NCI-H146 treated with DMSO at 0.1 percent for 48 hours (cell line): ENCODE results near the gene ATP6V0C.
A peak's percentile ranks its signal among the peaks of the same experiment; 100 is the strongest.

Source experiments
- DNase-seq: peaks from one replicate; lab custom pipeline; 2025; ENCODE audit not compliant: unreplicated experiment; lab: John Stamatoyannopoulos, UW

ATP6V0C gene

DNA sequence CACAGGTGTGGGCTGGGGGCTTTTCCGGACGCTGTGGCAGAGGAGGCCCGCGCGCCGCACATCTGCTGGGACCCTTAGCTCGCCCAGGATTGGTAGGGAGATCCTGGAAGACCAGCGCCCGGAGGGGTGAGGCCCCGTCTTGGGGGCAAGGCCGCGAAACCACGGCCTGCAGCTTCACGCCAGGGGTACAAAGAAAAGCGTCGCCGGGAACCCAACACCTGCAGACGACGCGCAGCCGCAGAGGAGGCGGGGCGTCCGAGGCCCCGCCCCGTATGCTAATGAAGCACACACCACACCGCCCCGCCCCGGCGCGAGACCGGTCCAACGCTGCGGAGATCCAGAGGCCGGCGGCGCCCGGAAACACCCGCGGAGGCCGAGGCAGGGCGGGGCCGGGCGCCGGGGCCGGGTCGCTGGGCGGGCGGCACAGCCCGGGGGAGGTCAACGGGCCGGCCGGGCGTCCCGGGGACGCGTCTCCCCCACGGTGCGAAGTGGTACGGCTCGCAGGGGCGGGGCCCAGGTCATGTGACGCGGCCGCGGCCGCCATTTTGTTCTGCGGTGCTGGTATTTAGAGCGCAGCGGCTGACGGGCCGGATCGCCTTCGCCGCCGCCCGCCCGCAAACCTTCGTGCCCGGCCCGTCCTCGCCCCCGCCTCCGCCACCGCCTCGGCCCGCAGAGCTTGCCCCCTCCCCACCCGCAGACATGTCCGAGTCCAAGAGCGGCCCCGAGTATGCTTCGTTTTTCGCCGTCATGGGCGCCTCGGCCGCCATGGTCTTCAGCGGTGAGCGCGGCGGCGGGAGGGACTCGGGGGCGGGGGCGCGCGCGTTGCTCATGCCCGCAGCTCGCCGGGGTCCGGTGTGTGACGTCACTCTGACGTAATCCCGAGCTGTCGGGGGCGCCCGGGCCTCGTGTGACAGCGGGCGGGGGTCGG lies at the start of gene ATP6V0C:
Gene ATP6V0C (plus strand): TSS at position 548 of the 928 bp plus-strand sequence. CDS start 152 bp downstream, at position 700.
- DNase-seq: peak; percentile 91

DNA sequence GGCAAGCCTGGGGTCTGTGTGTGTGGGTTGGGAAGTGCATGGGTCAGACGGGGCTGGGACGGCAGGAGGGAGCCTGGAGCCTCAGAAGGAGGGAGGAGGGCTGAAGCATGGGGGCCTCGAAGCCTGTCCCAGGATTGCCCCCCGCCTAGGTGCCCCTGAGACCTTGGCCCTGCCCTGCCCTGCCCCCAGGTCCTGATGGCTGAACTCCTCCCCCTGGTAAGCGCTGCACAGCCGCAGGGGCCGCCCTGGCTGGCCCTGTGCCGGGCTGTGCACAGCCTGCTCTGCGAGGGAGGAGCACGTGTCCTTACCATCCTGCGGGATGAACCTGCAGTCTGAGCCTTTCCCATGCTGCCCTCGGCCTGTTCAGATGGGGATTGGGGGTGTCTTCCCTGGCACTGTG lies 49.4 kb upstream of the ATP6V0C start:
- no peak for DNase-seq

GRCh38 chr16:2465653-2466415 lies 47.9 kb upstream of the ATP6V0C start:
- DNase-seq: no peak

DNA sequence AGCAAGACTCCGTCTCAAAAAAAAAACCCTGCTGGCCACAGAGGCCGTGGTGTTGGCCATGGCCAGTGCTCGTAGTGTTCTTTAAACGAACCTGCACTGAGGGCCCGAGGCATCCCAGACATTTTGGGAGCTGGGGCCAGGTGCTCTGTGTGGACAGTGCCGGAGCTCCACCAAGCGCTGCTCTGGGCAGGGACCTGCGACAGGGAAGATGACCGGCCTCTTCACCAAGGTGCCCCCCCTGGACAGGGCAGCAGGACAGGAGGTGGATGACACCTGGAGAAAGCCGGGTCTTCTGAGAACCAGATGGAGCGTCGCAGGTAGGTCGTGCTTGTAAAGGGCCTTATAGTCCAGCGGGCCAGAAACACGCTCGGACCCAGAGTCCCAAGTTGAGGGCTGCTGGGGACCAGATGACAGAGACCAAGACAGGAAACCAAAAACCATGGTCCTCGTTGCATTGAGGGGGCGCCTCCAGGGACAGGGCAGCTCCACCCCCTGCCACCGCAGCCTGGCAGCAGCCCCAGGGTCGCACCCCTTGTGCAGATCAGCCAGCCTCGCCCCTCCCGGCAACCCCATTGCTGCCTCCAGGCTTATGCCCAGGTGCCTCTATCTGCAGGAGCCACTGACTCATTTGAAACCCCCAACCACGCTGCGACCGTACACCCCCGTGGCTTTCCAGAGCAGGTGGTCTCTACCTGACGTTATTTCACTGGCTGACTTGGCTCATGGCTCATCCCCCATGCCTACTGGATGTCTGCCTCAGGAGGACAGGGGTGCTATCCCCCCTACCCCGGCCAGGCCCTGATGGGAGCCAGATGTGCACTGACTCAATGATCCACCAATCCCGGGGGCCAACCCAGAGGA lies 46.9 kb upstream of the ATP6V0C start:
- no peak for DNase-seq

DNA sequence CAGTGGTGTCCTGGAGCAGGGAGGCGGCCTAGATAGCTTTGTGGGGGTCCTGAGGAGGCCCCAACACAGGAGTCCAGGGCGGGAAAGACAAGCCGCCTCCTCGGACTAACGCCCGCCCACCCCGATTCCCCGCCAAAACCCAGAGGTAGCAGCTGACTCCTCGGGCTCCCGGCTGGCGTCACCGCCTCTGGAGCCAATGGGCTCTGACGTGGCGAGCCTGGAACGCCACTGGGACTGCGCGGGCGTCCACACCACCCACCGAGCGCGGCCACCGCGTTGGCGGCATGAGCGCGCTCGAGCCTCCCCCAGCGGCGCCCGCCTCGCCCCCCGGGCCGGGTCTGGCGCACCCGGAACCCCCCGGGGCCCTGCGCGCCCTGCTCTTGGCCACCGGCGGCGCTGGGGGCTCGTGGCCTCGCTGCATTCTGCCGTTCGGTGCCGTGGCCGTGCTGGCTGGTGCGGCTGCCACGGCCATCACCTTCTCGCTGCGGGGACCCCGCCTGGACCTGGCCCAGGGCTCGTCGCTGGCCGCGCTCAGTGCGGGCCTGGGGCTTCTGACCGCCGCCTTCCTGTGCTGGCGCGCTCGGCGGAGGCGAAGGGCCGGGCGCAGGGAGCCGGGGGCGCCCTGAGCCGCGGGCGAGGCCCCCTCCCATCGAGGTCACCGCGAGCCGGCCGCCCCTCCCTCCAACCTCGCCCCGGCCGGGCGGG lies 46.1 kb upstream of the ATP6V0C start:
- DNase-seq: peak; percentile 78

- DNase-seq: peak; percentile 90
Observed at GRCh38 chr16:2468233-2468724, 45.5 kb upstream of the ATP6V0C start.

GRCh38 chr16:2468725-2469398 lies 44.9 kb upstream of the ATP6V0C start:
- peak; percentile 90 for DNase-seq

DNA sequence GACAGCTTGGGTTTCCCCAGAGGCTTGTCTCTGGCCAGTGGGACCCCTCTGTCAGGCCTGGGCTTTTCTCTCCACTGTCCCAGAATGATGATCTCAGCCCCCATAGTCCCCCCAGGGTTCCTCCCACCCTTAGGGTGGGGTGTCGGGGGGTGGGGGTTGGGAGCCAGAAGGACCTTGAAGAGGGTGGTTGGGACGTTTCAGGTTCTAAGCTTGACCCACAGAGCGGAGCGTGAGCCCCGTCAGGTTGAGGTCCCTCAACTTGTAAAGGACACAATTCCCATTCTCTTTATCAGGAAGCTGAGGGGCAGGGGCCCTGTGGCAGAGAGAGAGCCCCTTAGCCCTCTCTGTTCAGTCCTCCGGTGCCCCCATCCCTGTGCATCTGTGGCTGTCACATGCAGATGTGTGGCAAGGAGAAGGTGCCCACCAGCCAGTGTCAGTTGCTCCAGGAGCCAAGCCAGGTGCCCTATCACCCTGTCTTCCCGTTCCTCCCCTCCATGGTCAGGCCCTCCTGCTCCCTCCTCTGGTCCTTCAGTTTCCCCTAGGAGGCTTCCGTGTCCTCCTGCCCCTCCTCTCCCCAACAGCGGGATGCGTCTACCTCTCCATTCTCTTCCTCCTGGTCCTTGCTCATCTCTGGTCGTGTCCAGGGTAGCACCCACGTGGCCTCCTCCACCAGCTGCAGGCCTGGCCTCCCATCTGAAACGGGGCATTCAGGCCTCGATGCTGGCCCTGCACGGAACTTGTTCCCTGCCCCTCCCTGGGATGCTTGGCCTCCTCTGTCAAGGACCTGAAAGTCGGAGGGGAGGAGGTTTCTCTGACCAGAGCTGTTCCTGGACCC lies 44.1 kb upstream of the ATP6V0C start:
- DNase-seq: no peak

DNA sequence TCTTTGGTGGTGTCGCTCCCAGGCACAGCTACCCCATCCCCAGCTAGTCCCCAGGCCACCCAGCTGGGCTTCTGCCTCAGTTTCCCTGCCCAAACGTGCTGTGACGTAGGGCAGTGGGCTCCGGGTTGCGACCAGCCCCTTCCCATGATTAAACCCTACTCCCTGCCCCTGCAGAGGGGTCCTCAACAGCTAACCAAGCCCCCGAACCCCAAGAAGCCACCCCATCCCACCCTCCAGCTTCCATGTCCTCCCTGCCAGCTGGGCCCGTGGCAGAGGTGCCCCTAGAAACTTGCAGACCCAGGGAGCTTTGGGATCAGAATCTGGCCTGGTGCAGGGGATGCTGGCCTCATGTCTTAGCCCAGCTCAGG lies 43.5 kb upstream of the ATP6V0C start:
- no peak for DNase-seq

DNA sequence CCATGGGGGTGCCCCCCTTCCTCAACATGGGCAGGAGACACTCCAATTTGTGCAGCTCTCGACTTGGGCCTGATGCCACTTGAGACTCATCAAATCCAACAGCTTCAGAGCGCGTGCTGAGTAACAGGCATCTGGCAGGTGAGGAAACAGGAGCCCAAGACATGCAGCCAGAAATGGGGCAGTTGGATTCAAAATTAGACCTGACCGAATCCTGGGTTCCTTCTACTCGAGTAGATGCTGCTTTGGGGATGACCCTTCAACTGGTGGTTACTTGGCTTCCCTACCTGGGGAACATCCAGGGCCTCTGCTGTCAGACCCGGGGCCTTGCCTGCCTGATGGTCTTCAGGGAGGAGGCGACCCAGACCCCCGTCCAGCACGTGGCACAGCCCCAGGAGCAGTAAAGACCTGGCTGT lies 43.1 kb upstream of the ATP6V0C start:
- DNase-seq: no peak

DNA sequence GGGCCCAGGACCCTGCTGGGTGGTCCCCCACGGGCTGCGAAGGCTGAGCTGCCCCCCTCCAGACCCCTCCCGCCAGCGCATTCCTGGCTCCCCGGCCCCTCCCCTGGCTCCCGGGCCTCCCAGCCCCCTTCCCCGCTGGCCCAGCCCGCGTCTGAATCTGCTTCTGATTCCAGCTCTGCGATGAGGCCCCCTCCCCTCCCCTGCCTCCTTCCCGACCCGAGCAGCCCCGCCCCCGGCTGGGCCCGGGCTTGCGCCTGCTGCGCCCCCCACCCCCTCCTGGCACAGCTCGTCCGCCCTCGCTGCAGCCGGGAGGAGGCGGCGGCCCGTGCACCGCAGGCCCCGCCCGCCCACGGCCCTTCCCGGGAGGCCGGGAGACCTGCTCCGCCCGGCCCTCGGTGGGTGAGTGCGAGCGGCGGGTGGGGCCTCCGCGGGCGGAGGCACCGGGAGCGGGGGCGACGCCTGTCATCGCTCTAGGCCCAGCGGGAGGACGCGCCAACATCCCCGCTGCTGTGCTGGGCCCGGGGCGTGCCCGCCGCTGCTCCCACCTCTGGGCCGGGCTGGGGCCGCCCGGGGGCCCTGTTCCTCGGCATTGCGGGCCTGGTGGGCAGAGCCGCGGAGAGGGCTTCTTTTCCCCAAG lies 42.6 kb upstream of the ATP6V0C start, which contains the start of gene NTN3:
Gene NTN3 (plus strand): TSS at position 282 of the 637 bp plus-strand sequence. CDS start 405 bp downstream, outside the sequence.
- DNase-seq: peak; percentile 59

DNA sequence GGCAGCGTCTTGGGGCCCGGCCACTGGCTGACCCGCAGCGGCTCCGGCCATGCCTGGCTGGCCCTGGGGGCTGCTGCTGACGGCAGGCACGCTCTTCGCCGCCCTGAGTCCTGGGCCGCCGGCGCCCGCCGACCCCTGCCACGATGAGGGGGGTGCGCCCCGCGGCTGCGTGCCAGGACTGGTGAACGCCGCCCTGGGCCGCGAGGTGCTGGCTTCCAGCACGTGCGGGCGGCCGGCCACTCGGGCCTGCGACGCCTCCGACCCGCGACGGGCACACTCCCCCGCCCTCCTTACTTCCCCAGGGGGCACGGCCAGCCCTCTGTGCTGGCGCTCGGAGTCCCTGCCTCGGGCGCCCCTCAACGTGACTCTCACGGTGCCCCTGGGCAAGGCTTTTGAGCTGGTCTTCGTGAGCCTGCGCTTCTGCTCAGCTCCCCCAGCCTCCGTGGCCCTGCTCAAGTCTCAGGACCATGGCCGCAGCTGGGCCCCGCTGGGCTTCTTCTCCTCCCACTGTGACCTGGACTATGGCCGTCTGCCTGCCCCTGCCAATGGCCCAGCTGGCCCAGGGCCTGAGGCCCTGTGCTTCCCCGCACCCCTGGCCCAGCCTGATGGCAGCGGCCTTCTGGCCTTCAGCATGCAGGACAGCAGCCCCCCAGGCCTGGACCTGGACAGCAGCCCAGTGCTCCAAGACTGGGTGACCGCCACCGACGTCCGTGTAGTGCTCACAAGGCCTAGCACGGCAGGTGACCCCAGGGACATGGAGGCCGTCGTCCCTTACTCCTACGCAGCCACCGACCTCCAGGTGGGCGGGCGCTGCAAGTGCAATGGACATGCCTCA lies 41.9 kb upstream of the ATP6V0C start:
- no peak for DNase-seq

- DNase-seq: no peak
Observed at GRCh38 chr16:2472488-2472864, 41.3 kb upstream of the ATP6V0C start.

- DNase-seq: no peak
Observed at GRCh38 chr16:2472885-2473445, 40.8 kb upstream of the ATP6V0C start.

DNA sequence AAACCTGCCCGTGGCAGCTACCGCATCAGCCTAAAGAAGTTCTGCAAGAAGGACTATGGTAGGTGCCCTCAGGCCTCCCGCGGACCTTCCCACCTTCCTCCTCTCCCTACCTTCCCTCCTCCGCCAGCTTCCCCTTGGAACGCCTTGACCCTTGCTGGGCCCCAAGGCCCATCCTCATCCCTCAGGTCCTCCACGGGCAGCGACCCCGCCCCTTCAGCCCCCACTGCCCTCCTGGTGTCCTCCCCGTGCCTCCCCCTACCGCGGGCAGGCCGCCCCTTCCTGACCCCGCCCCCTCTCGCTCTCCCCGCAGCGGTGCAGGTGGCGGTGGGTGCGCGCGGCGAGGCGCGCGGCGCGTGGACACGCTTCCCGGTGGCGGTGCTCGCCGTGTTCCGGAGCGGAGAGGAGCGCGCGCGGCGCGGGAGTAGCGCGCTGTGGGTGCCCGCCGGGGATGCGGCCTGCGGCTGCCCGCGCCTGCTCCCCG lies 40.3 kb upstream of the ATP6V0C start:
- DNase-seq: no peak

GRCh38 chr16:2473999-2474876 lies 39.5 kb upstream of the ATP6V0C start:
- DNase-seq: no peak
